Stimulated activated naive CD4-positive, alpha-beta T cell treated with Interleukin-2 at 50 U/mL for 16 hours (primary cell): ENCODE results near the gene HTRA1.
A peak's percentile ranks its signal among the peaks of the same experiment; 100 is the strongest.

Experiments used
- DNase-seq: peaks from one replicate; lab custom pipeline; 2025; lab: John Stamatoyannopoulos, UW

HTRA1 gene

DNA sequence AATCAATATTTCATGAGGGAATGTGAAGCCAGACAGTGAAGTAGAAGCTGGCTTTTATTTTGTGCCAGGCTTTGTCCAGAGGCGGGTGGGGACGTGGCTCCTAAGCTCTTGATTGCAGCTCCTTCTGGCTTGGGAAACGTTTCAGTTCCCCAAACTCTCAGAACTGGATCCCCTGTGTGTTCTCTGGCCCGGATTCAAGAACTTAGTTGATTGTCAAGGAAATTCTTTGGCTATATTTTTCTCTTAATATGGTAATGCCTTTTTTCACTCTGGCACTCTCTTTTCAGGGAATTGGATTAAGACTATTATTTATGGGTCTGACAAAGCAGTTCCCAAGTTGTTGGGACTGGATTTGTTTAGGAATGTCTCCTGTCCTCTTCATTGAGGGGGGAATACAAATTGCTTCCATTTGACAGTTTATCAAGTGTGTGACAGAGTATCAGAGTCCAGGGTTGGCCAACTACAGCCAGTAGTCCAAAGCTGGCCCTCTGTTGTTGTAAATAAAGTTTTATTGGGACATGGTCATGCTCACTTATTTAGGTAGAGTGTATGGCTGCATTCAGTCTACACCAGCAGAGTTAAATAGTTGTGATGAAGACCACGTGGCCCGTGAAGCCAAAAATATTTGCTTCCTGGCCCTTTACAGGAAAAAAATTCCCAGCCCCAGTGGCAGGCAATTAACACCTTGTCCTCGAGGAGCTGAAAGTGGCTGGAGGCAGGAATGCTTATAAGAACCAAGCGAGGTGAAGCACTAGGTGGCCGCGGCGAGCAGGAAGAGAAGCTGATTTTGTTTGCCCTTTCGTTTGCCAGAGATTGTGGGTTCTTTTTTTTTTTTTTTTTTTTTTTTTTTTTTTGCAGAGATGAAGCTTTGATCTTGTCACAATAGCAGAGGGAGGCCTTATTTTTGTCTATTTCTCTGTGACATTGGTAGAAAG is 34.3 kb downstream of the HTRA1 start:
- DNase-seq = no peak

DNA sequence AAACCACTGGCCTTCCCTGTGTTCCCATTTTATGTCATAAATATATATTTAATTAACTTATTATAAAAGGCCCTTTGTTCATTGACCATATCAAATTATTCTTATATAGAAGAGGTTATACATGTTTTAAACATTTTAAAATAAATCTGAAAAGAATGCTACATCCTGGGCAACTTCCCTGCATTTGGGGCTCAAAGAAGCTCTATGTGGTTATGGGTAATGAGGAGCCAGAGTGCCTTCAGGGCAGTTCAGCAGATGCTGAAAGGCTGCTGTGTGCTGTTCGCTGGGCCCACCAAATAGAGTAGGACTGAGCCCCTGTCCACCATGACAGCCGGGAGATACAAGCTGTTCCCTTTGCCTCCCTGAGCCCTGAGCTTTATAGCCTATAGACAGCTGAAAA is 35.9 kb downstream of the HTRA1 start:
- DNase-seq = no peak

DNA sequence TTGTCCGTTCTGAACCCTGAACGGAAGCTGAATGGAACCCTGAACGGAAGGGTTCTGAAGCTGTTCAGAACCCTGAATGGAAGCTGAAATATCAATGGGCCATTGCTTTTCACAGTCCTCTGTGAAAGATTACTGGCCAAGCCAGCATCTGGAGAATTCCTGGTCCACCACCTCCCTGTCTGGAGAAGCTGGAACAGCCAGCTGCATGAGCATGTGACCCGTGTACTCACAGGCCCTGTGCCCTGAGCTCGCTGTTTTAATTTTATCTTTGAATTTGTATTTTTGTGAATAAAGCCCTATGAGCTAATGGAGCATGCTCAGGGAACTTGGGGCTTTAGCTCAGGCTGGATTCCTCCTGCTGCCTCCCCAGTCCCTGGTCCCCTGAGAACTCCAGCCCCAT is 37.2 kb downstream of the HTRA1 start:
- no peak for DNase-seq

DNA sequence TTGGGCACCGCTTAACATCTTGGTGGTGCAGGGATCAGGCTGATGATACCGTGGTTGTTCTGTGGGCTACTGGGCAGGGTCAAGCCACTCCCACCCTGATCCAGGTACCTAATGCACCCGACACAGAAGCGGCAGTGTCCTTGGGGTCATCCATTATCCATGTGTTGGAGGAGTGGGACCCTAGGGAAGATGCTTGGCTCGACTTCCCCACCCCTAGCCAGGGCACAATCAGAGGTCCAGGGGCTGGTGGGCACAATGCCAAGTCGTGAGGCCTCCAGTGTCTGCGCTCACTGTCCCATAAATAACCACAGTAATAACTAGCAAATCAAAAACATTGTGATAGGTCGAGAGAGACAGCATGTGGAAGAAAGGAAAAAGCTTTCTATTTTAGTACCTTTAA is 37.7 kb downstream of the HTRA1 start:
- DNase-seq = no peak

DNA sequence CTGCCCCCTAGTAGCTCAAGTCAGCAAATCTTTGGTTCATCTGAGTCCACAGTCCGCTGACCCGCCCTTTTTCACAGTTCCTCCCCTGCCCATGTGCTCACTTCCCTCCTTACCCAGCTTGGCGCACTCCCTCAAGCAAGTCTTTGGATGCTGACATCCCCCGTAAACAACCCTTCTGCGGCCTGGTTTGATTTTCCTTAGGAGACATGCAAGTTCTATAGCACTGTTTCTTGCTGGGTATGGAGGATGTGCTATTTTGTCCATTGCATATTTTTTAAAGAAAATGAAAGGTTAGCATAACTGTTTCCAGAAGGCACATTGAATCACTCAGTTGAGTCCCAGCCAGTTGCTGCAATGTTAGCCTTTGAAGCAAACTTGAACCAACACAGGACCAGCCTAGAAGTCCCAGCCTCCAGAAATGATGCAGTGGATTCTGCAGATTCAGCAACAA is 38.2 kb downstream of the HTRA1 start:
- DNase-seq = no peak

DNA sequence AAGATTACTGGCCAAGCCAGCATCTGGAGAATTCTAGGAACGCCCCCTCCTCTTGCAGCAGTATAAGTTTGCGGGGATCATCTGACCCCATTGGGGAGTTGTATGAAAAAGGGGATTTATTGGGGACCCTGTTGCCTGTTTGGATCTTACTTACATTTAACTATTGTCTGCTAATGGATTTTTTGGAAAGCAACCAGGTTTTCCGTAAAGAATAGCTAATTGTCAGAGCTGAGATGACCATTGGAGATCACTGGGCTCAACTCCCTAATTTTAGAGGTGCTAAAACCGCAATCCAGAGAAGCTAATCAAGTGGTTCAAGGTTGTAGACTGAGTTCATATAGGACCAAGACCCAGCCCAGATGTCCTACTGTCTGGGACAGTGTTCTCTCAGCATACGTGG is 38.8 kb downstream of the HTRA1 start:
- no peak for DNase-seq

DNA sequence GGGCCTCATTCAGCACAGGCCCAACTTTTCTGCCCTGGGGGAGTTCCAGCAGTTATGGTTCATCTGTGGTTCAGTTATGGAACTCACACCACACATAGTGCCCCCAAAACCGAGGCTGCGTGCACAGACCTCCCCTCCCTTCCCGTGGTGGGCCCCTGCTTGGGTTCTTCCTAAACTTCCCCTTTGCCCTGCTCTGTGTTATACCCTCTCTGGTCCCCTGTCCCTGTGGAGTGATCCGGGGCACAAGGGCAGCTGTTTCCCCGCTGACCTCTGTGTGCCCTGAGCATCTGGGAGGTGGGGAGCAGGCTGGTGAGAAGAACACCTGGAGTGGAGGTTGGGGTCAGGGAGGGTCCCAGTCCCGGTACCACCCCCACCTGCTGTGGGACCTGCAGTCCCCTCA is 39.4 kb downstream of the HTRA1 start:
- DNase-seq = no peak

DNA sequence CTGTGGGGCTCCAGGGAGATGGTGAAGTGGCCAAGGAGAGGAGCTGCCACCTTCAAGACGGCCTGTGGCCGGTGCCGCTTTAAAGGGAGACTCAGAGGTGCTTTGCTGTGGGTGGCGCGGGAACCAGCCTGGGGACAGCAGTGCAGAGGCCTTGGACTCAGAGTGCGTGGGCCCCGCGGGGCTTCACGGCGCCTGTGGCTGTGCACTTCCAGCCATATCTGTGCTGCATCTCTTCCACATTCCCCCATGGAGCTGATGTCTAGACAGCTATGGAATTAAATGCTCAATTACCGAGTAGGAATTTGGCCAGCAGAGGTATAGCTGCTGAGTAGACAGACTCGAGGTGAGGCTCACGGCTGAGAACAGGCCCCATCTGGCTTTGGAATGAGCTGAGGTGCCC is 41.7 kb downstream of the HTRA1 start:
- DNase-seq = no peak

DNA sequence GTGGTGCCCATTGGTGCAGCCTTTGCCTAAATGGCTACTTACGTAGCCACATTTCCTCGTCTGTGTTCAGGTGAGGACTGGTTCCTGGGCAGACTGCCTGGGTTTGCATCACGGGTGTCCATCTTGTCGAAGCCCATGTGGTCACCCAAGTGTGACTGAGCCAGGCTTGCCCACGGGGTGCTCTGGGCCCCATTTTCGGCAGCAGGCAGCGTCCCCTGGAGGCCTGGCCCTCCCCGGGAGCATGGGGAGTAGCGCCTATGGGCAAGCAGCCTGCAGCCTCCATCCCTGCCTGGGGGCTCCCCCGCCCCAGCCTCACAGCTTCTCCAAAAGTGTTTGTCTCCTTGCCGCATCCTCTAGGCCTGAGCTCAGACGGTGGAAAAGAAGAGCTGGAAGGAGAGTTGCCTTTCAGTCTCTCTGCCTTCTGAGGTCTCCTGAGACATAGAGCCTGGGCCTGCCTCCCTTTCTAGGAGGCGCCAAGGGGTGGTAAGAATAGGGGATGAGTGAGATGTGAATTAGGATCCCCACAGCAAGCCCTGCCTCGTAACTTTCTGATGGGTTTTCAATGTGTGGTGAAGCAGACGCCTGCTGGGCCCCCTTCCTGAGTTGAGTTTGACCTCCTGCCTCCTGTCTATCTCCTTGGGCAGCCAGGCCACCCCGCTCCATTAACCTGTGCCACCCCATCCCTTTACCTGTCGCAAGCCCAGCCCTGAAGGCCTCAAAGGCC is 42.7 kb downstream of the HTRA1 start:
- no peak for DNase-seq

DNA sequence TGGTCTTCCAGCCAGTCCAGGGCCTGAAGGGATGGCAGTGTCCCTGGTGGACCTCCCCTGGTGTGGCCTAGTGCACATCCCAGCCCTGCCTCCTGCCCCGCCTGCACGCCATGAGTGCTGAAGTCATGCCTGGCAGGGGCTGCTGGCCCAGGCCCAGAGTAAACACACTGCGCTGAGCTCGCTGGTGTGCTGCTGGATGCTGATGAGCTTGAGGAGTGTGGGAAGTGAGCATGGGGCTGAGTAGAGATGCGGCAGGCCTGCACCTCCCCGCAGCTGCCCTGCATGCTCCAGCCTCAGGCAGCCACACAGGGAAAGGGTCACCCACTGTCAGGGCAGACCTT is 43.2 kb downstream of the HTRA1 start:
- DNase-seq = no peak

DNA sequence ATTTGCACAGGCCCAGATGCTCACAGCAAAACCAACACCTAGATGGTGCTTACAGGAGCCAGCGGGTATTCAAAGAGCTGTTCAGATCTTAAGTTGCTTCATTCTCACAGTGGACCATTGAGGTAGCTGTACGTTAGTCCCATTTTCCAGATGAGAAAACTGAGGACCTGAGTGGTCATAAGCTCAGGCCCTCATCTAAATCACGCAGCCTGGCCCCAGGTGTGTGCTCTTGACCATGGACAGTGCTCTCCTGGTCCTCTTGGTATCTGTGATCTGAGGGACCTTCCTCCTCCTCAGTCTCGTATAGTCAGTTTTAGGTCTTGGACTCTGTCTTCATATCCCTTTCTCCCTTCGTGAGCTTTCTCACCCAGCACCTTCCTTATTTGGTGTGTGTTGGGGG is 43.7 kb downstream of the HTRA1 start:
- no peak for DNase-seq

DNA sequence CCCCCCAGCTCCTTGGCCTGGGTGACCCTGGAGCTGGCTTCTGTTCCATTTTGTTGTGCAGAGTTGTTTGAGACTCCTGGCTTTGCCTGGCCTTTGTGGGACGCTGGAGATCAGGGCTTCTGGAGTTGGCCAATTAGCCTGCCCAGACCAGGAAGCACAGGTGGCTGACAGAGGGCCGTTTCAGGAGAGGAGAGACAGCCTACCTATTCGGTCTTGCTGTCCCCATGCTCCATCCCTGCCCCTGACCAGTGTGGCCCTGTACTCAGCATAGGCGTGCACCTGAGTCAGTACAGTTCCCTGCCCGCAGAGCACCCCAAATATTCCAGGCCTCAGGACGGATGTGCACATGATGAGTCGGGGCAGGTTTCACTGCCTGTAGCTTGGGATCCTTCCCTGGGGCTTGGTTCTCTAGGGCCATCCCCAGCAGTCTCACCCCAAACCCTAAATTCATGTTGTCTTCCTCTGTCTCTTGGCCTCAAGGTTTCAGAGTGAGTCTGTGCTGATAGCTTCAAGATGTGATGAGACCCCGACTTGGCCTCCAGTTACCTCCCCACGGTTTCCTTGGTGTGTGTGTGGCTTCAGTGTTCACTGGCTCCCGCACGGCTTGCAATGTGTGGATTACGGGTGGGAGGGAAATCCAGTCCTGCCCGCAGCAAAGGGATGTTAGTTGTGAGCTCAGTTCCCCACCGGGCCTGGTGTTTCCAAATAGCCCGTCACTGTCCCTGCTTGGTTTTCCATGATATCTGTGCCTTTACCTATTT is 44.7 kb downstream of the HTRA1 start:
- no peak for DNase-seq

DNA sequence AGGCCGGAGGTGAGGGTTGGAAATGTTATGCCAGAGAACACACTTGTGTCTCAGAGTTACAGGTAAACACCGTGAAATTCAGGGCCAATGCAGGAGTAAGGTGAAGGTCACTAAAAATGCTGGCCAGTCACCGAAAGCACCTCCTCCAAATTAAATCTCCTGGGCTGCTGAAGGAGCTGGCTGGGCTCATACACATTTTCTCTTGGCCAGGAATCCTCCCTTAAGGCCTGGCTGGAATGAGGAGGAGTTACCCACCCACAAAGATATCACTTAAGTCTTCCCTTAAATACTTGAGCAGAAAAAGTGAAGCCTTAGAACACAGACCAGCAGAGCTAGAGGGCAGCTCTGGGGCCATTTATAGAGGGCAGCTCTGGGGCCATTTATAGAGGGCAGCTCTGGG is 46.3 kb downstream of the HTRA1 start:
- no peak for DNase-seq

DNA sequence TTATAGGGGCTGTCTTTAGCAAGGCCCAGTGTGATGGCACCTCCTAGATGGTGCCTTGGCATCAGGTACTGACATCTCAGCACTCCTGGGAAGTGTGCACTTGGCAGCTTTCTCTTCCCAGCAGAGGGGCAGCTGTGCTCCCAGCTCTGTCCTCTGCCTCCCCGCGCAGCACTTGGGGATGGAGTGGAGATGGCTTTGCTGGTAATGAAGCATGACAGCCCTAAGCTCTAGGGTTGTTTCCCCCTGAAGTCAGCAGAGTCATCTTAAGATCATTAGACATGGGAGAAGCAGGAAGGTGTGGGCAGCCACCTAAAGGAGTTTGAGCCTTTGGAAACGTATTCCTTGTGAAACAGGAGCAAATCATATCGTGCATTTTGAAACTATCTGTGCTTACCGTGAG is 46.7 kb downstream of the HTRA1 start:
- no peak for DNase-seq

DNA sequence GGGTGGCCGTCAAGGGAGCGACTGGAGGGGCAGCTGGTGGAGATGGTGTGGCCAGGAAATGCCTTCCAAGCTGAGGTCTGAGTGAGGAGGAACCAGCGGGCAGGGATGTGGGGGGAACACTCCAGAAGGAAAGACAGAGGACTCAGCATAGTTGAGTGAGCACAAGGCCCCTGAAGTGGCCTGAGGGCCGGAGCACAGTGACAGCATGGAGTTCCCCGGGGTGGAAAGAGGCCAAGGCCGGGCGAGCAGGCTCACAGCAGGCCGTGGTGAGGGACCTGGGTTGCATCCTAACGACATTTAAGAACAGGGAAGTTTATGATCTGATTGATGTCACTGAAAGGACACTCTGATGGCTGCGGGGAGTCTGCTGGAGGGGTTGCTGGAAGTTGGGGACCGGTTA is 48.0 kb downstream of the HTRA1 start:
- no peak for DNase-seq

DNA sequence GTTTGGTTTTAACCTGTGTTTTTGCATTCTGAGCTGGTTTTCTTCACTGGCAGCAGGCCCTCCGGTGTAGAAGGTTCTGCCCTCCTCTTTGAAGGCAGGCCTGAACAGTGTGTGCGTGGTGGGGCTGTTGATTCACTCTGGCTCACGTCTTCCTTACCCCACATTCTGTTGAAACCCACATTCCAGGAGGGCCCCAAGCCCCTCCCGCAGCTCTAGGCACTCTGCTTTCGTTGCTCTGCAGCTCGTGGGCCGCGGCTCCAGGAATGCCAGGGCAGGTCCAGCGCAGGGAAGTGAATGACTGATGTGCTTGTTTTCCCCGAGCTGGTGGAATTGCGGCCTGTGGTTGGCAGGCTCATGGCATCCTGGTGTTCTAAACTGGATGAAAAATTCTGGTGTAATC is 49.0 kb downstream of the HTRA1 start:
- no peak for DNase-seq

DNA sequence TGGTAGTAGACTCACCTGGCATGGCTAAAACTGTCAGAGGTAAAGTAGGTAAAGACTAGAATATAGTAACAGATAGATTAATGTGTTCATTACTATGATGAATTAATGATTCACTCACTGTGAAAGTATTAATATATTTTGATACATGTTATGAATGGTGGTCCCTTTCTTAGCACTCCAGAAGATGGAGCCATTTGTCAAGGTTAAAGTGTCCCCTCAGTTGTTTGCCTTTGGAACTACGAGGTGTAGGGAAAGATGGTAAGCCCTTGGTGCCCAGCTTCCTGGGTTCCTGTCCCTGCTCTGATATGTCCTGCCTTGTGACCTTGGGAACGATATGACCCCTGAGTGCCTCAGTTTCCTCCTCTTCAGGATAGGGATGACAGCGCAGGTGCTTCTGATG is 49.4 kb downstream of the HTRA1 start:
- DNase-seq = no peak

DNA sequence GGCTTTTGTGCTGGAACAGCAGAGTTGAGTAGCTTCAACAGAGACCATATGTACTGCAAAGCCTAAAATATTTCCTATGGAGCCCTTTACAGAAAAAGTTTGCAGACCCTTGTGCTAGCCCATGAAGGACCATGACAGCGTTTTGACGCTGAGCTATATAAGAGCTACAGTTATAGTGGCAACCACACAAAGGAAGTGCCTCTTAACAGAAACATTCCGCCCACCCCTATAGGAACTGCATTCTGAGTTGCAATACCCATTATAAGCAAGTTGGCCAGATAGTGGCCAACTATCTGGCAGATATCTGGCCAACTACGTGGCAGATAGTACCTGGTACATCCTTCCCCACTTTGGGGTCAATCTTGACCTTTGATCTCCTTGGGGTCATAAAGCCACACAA is 51.7 kb downstream of the HTRA1 start:
- DNase-seq = no peak

DNA sequence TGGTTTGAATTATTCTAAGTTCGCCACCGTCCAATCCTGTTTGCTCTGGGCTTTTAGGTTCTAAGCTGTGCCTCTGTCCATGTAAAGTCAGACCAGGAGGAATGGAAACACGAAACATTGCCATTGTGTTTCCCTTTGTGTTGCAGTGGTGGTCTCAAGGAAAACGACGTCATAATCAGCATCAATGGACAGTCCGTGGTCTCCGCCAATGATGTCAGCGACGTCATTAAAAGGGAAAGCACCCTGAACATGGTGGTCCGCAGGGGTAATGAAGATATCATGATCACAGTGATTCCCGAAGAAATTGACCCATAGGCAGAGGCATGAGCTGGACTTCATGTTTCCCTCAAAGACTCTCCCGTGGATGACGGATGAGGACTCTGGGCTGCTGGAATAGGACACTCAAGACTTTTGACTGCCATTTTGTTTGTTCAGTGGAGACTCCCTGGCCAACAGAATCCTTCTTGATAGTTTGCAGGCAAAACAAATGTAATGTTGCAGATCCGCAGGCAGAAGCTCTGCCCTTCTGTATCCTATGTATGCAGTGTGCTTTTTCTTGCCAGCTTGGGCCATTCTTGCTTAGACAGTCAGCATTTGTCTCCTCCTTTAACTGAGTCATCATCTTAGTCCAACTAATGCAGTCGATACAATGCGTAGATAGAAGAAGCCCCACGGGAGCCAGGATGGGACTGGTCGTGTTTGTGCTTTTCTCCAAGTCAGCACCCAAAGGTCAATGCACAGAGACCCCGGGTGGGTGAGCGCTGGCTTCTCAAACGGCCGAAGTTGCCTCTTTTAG is 52.9 kb downstream of the HTRA1 start:
- DNase-seq = no peak

DNA sequence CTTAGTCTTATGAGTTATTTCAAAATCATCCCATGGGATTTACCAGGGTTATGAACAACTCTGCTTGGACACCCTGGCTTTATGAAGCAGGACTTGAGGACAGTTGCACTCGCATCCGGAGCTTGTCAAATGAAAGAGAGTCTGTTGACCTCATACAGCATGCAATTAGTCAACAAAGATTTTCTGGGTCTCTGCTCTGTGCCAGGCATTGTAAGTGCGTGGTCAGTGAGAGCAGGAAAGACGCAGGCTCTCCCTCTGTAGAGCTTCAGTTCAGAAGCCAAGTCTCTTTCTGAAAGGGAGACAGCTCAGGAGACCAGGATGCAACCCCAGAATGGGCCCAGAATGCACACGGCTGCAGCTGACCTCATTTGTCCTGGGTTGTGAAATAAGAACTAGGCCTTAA is 53.7 kb downstream of the HTRA1 start:
- DNase-seq = no peak

DNA sequence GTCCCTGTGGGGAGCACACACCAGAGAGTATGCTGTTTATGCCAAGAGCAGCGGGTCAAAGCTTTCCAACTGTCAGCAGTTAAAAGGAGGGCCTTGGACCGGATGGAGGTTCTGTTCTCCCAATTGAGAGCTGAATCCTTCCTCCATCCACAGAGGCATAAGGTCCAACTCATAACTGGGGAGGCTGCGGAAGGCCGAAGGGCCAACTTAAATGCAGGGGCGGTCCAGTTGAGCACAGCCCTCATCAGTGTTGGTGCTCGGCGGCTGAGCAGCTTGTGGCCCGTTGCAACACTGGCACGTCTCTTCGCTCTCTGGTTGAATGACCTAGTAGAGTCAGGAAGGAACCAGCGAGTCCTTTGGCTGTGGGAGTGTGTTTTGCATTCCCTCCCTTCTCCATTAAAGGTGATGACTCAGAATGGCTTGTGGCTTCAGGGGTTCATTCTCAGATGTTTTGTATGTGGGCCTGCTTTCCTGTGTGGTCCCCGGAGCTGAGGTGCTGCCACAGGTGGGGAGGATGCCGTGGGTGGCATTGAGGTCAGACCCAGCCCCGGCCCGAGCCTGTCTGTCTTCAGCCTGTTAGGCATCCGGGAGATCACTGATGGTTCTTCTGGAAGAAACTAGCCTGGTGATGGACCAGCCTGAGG is 54.4 kb downstream of the HTRA1 start:
- DNase-seq = peak; percentile 60
